Transverse colon (tissue), 4 donors: ENCODE data around the gene DLX2. TPM values are rescaled to one million over a fixed set of nuclear protein-coding genes. Genes with fewer than 3 reads are reported as not detected.

Experiments
- DNase-seq: peaks from one replicate; pipeline ENCODE4 v3.0.0-alpha.2; 2019
- H3K27ac ChIP-seq, 4 donors: fragments of 200-600 bp; sonication (generic); 2 replicates each; pipeline ENCODE4 v1.5.1; 2016 to 2018; ENCODE audit warnings: inconsistent platforms in 4 of 4
- H3K27me3 ChIP-seq: fragments of 200-600 bp; sonication (generic); 2 replicates; pipeline ENCODE4 v1.5.1; 2017; ENCODE audit warnings: inconsistent platforms
- H3K36me3 ChIP-seq, 4 donors: fragments of 200-600 bp; sonication (generic); 2 replicates each; pipeline ENCODE4 v1.5.1; 2017 to 2019; ENCODE audit warnings: inconsistent platforms in 4 of 4
- H3K4me1 ChIP-seq, 4 donors: fragments of 200-600 bp; sonication (generic); 2 replicates each; pipeline ENCODE4 v1.5.1; 2017 to 2020; ENCODE audit warnings: inconsistent platforms in 4 of 4
- H3K4me3 ChIP-seq, 4 donors: fragments of 200-600 bp; sonication (generic); 1 replicate in 1 of 4; 2 replicates in 3 of 4; pipeline versions ENCODE4 v1.5.1 to v1.6.1; 2017 to 2019; ENCODE audit warnings: inconsistent platforms in 4 of 4
- H3K9me3 ChIP-seq, 2 donors: fragments of 200-600 bp; sonication (generic); 2 replicates each; pipeline ENCODE4 v1.5.1; 2017 to 2019; ENCODE audit warnings: inconsistent platforms in 2 of 2
- CTCF ChIP-seq, 5 experiments: fragments of 200-600 bp in 3 of 5; fragments of 450-650 bp in 2 of 5; sonication (generic) in 3 of 5; IDR thresholded peaks; 1 replicate in 2 of 5; 2 replicates in 3 of 5; pipeline ENCODE4 v1.5.1; 2016 to 2017; ENCODE audit warnings: antibody characterized with exemption in 5 of 5, inconsistent platforms in 3 of 5, mild to moderate bottlenecking in 2 of 5, moderate library complexity in 1 of 5
- EP300 ChIP-seq: sonication (generic); formaldehyde crosslinking; IDR thresholded peaks from one replicate; pipeline ENCODE4 v1.6.1; 2017; ENCODE audit warnings: antibody characterized with exemption, low read depth
- POLR2A ChIP-seq: fragments of 450-650 bp; IDR thresholded peaks from one replicate; pipeline ENCODE4 v1.6.1; 2016; ENCODE audit warnings: antibody characterized with exemption, mild to moderate bottlenecking, moderate library complexity
- POLR2AphosphoS5 ChIP-seq, 3 donors: sonication (generic); formaldehyde crosslinking; IDR thresholded peaks; one replicate each; pipeline ENCODE4 v1.6.1; 2016; ENCODE audit warnings: antibody characterized with exemption in 3 of 3
- WGBS, 2 donors: methylation state at CpG; one replicate each; pipeline ENCODE4 v1.1.5; 2018; ENCODE audit warnings: low coverage in 1 of 2; 5-methylcytosine and 5-hydroxymethylcytosine counted together
- in situ Hi-C, 4 donors: fragments of 200-750 bp; cut with MboI; loops; one replicate each; pipeline versions ENCODE4 v1.15.0 to v1.15.1; 2017; ENCODE audit warnings: low sequenced_read_pairs in 3 of 4, low pct_ligation_motif_present in 1 of 4, low pct_unique_long_range_greater_than_20kb in 1 of 4
- intact Hi-C: fragments of 100-400 bp; cut with DNase I; formaldehyde crosslinking; loops from one replicate; pipeline ENCODE4 v1.15.1; 2023; ENCODE audit warnings: low total_unique reads
- total RNA-seq, 4 donors: library from RNA; depleted of rRNA; stranded (reverse); fragments of >200 nt; gene quantifications; one replicate each; pipeline ENCODE4 v1.1.0, GENCODE V29; 2016

DLX2 gene
- total RNA-seq, 4 donors from 2014 or later, result 0.16 TPM; not detected in 3

- in situ Hi-C loops, result no loop called here
- H3K27ac ChIP-seq, result no peak overlapping the region
- H3K27me3 ChIP-seq, result peaks cover 2% of the 10 kb centered on the region
- H3K4me1 ChIP-seq, result no peaks in the 10 kb centered on the region
- no peaks in the 10 kb centered on the region for H3K9me3 ChIP-seq
- H3K36me3 ChIP-seq, result no peaks in the 10 kb centered on the region
- DNase-seq, result no peak
- H3K4me3 ChIP-seq, result no peak overlapping the region
- 85 to 100% methylated on average over 2 to 5 of the region's 5 CpGs for WGBS, 2 donors
- intact Hi-C loops, result no loop called here
- no peak for TF ChIP-seq POLR2A
- TF ChIP-seq EP300, result no peak
- TF ChIP-seq POLR2AphosphoS5 (IDR thresholded peaks at IDR 0.05), result no peak
- no peak for TF ChIP-seq CTCF (IDR thresholded peaks at IDR 0.05)
These were observed 29.2 kb upstream of the DLX2 start for GRCh38 chr2:172131713-172132555.

- Histone ChIP-seq H3K36me3 (no peaks in the 10 kb centered on the region), H3K27me3 (no peaks in the 10 kb centered on the region), H3K4me1 (no peaks in the 10 kb centered on the region), H3K27ac (no peak overlapping the region), H3K4me3 (no peak overlapping the region), H3K9me3 (no peaks in the 10 kb centered on the region)
- no peak for DNase-seq
- TF ChIP-seq POLR2AphosphoS5 (IDR thresholded peaks at IDR 0.05) (no peak), POLR2A (no peak), EP300 (no peak), CTCF (IDR thresholded peaks at IDR 0.05) (no peak)
- in situ Hi-C loops, result no loop called here
- intact Hi-C loops, result no loop called here
These were observed 26.7 kb upstream of the DLX2 start for GRCh38 chr2:172129404-172129803.

- Histone ChIP-seq H3K27me3 (no peaks in the 10 kb centered on the region), H3K4me1 (no peaks in the 10 kb centered on the region), H3K27ac (no peak overlapping the region), H3K4me3 (no peak overlapping the region), H3K36me3 (no peaks in the 10 kb centered on the region), H3K9me3 (no peaks in the 10 kb centered on the region)
- no peak for DNase-seq
- in situ Hi-C loops, result no loop called here
- TF ChIP-seq POLR2A, result no peak
- intact Hi-C loops, result no loop called here
These were observed 25.8 kb upstream of the DLX2 start for GRCh38 chr2:172128484-172128883.

- H3K36me3 ChIP-seq, result no peaks in the 10 kb centered on the region
- TF ChIP-seq CTCF (IDR thresholded peaks at IDR 0.05), result no peak
- no peak for TF ChIP-seq POLR2A
- no peak for TF ChIP-seq POLR2AphosphoS5 (IDR thresholded peaks at IDR 0.05)
- TF ChIP-seq EP300, result no peak
- H3K4me3 ChIP-seq, result no peak overlapping the region
- H3K27ac ChIP-seq, result no peak overlapping the region
- in situ Hi-C loops, result loop anchor here (25.0 kb wide), 3 partner anchors 308 to 533 kb away; no protein-coding TSS in a partner anchor
- intact Hi-C loops, result no loop called here
- 30 to 45% methylated on average over 2 of the region's 2 CpGs for WGBS, 2 donors
- no peak for DNase-seq
- peaks cover 35% of the 10 kb centered on the region for H3K27me3 ChIP-seq
- H3K4me1 ChIP-seq, result no peaks in the 10 kb centered on the region
- no peaks in the 10 kb centered on the region for H3K9me3 ChIP-seq
These were observed 17.4 kb upstream of the DLX2 start for GRCh38 chr2:172120118-172120517.

GRCh38 chr2:172119089-172119488 is 16.4 kb upstream of the DLX2 start:
- DNase-seq, result no peak
- Histone ChIP-seq H3K27ac (no peak overlapping the region), H3K4me1 (no peaks in the 10 kb centered on the region), H3K4me3 (no peak overlapping the region), H3K9me3 (no peaks in the 10 kb centered on the region), H3K27me3 (peaks cover 43% of the 10 kb centered on the region), H3K36me3 (no peaks in the 10 kb centered on the region)
- TF ChIP-seq CTCF (IDR thresholded peaks at IDR 0.05), result no peak
- TF ChIP-seq POLR2AphosphoS5 (IDR thresholded peaks at IDR 0.05), result no peak
- TF ChIP-seq EP300, result no peak
- TF ChIP-seq POLR2A, result no peak
- in situ Hi-C loops, result loop anchor here (25.0 kb wide), 3 partner anchors 307 to 532 kb away; no protein-coding TSS in a partner anchor
- intact Hi-C loops, result loop anchor here (10.0 kb wide), 1 partner anchor 544 kb away; no protein-coding TSS in a partner anchor
